Panc1 (cell line): Measurements from ENCODE around the gene LGI2. TPM values are rescaled to one million over a fixed set of nuclear protein-coding genes. Genes with fewer than 3 reads are reported as not detected.

ENCODE experiments used
- ATAC-seq: fragments of 200-7000 bp; cut with Tn5 transposase; 2 replicates; pipeline ENCODE4 v1.9.1; 2020; ENCODE audit warnings: mild to moderate bottlenecking, moderate library complexity
- BruUV-seq: library from RNA; stranded (reverse); fragments of 400-500 nt; replicated peaks from 2 replicates; lab custom pipeline; 2021; lab: Mats Ljungman, UMichigan
- CTCF ChIA-PET: fragments of 300-600 bp; sonication (Branson Sonifier 250); formaldehyde crosslinking; loops from one replicate; lab custom pipeline; 2022; ENCODE audit warnings: antibody characterized with exemption; lab: Charles Lee
- POLR2A ChIA-PET: fragments of 300-600 bp; sonication (Branson Sonifier 250); formaldehyde crosslinking; loops from one replicate; lab custom pipeline; 2022; ENCODE audit warnings: antibody characterized with exemption; lab: Charles Lee
- DNase-seq: peaks from one replicate; pipeline ENCODE4 v3.0.0-alpha.2; 2010; ENCODE audit warnings: low read depth, low spot score
- H3K27ac ChIP-seq: 2 replicates; pipeline ENCODE4 v1.5.1; 2011; ENCODE audit warnings: mild to moderate bottlenecking, low read length, inconsistent platforms
- H3K27me3 ChIP-seq: fragments of 200-500 bp; sonication (Bioruptor generic); 2 replicates; pipeline ENCODE4 v1.6.0; 2014; ENCODE audit warnings: low read length, inconsistent platforms; ENCODE audit not compliant: control insufficient read depth, insufficient read depth
- H3K36me3 ChIP-seq: fragments of 200-500 bp; sonication (Bioruptor generic); 2 replicates; pipeline ENCODE4 v1.5.1; 2014; ENCODE audit warnings: inconsistent platforms, mild to moderate bottlenecking, low read length, moderate library complexity; ENCODE audit not compliant: control insufficient read depth, insufficient read depth
- H3K4me1 ChIP-seq: 2 replicates; pipeline ENCODE4 v1.5.1; 2011; ENCODE audit warnings: inconsistent platforms, mild to moderate bottlenecking, low read length, moderate library complexity; ENCODE audit not compliant: control insufficient read depth, insufficient read depth
- H3K4me3 ChIP-seq, 2 experiments: 2 replicates each; pipeline ENCODE4 v1.5.1; 2011 to 2012; ENCODE audit warnings: low read depth in 2 of 2, low read length in 2 of 2, mild to moderate bottlenecking in 2 of 2, inconsistent platforms in 1 of 2, moderate library complexity in 1 of 2
- H3K9me3 ChIP-seq: fragments of 200-500 bp; sonication (Bioruptor generic); 2 replicates; pipeline ENCODE4 v1.5.1; 2014; ENCODE audit warnings: low read depth, mild to moderate bottlenecking, inconsistent platforms, low read length, moderate library complexity; ENCODE audit not compliant: control insufficient read depth, insufficient read depth
- CTCF ChIP-seq: fragments of 450-650 bp; IDR thresholded peaks from 2 replicates; pipeline ENCODE4 v1.5.1; 2017; ENCODE audit warnings: mild to moderate bottlenecking
- POLR2AphosphoS5 ChIP-seq: IDR thresholded peaks from 2 replicates; pipeline ENCODE4 v1.6.1; 2012; ENCODE audit warnings: mild to moderate bottlenecking, low read depth, low read length, moderate library complexity
- REST ChIP-seq, 2 experiments: IDR thresholded peaks; 2 replicates each; pipeline ENCODE4 v1.6.1; 2011 to 2012; ENCODE audit warnings: low read depth in 2 of 2, control low read depth in 1 of 2, low read length in 1 of 2, mild to moderate bottlenecking in 1 of 2, moderate library complexity in 1 of 2; ENCODE audit not compliant: insufficient read depth in 1 of 2
- SIN3A ChIP-seq: IDR thresholded peaks from 2 replicates; pipeline ENCODE4 v1.6.1; 2012; ENCODE audit warnings: low read depth, mild to moderate bottlenecking, low read length, moderate library complexity, borderline replicate concordance; ENCODE audit not compliant: insufficient read depth
- TCF7L2 ChIP-seq: IDR thresholded peaks from 2 replicates; pipeline ENCODE4 v1.6.1; 2011; ENCODE audit warnings: mild to moderate bottlenecking, low read depth, low read length, inconsistent platforms
- in situ Hi-C: cut with HindIII; loops from 2 replicates; pipeline ENCODE4 v1.10.0; 2016; ENCODE audit warnings: low sequenced_read_pairs, low pct_unique_long_range_greater_than_20kb
- intact Hi-C: fragments of 100-400 bp; cut with micrococcal nuclease; formaldehyde crosslinking; loops from one replicate; pipeline ENCODE4 v1.10.0; 2022; ENCODE audit not compliant: unreplicated experiment
- total RNA-seq: library from RNA; stranded (reverse); gene quantifications from one replicate; pipeline ENCODE4 v1.2.1, GENCODE V29; 2021; ENCODE audit not compliant: unreplicated experiment

The LGI2 gene
- total RNA-seq, 1 experiment from 2014 or later = not detected

GRCh38 chr4:24970635-24971034 lies 60.1 kb downstream of the LGI2 start:
- no peaks in the 10 kb centered on the region; the same call in 1 of the 2 replicates for H3K27me3 ChIP-seq
- H3K4me1 ChIP-seq = no peaks in the 10 kb centered on the region; the same call in 1 of the 2 replicates
- ChIA-PET CTCF (no interaction called here), POLR2A (no interaction called here)
- TF ChIP-seq TCF7L2 (no peak), SIN3A (no peak), POLR2AphosphoS5 (no peak), CTCF (no peak), REST (IDR thresholded peaks at IDR 0.05; ENCODE audit: insufficient read depth in 1 of 2, low read depth in 2 of 2, low read length in 1 of 2) (no peak)
- no peak overlapping the region for H3K4me3 ChIP-seq
- BruUV-seq = no TSS peak
- in situ Hi-C loops (no loop called here), intact Hi-C loops (no loop called here)
- DNase-seq (no peak), ATAC-seq (no peak)
- no peak overlapping the region for H3K27ac ChIP-seq
- no peaks in the 10 kb centered on the region for H3K9me3 ChIP-seq
- H3K36me3 ChIP-seq = no peaks in the 10 kb centered on the region

GRCh38 chr4:24970191-24970590 lies 60.6 kb downstream of the LGI2 start:
- ATAC-seq (no peak), DNase-seq (no peak)
- BruUV-seq = no TSS peak
- Histone ChIP-seq H3K27ac (no peak overlapping the region), H3K9me3 (no peaks in the 10 kb centered on the region), H3K36me3 (no peaks in the 10 kb centered on the region), H3K27me3 (no peaks in the 10 kb centered on the region; the same call in 1 of the 2 replicates), H3K4me1 (no peaks in the 10 kb centered on the region; the same call in 1 of the 2 replicates), H3K4me3 (no peak overlapping the region)
- intact Hi-C loops (no loop called here), in situ Hi-C loops (no loop called here)
- POLR2A ChIA-PET = no interaction called here
- CTCF ChIA-PET = no interaction called here
- TF ChIP-seq POLR2AphosphoS5 (no peak), REST (IDR thresholded peaks at IDR 0.05; ENCODE audit: insufficient read depth in 1 of 2, low read depth in 2 of 2, low read length in 1 of 2) (no peak), TCF7L2 (no peak), CTCF (no peak), SIN3A (no peak)
